Activated CD4-positive, CD25-positive, alpha-beta regulatory T cell (primary cell): Measurements from ENCODE around the gene IVD.

Experiments
- DNase-seq, 4 experiments: peaks; one replicate each; lab custom pipeline; 2025; lab: John Stamatoyannopoulos, UW

IVD gene

GRCh38 chr15:40414816-40415215 is 9.2 kb downstream of the IVD start:
- DNase-seq, result no peak

- no peak for DNase-seq
Measured at GRCh38 chr15:40415226-40415625, 9.6 kb downstream of the IVD start.

GRCh38 chr15:40416056-40416455 is 10.5 kb downstream of the IVD start:
- no peak for DNase-seq

- no peak for DNase-seq
Measured at GRCh38 chr15:40418126-40418525, 12.5 kb downstream of the IVD start.

- no peak for DNase-seq
Measured at GRCh38 chr15:40420071-40420713, 14.6 kb downstream of the IVD start.

GRCh38 chr15:40420793-40421192 is 15.2 kb downstream of the IVD start:
- no peak for DNase-seq

- DNase-seq, result peak; percentile 58 to 74 (median 64)
Measured at GRCh38 chr15:40421246-40422157, 15.9 kb downstream of the IVD start.

- no peak for DNase-seq
Measured at GRCh38 chr15:40424483-40425115, 19.0 kb downstream of the IVD start.

GRCh38 chr15:40425681-40426080 is 20.1 kb downstream of the IVD start:
- DNase-seq, result no peak

GRCh38 chr15:40427188-40427587 is 21.6 kb downstream of the IVD start:
- DNase-seq, result no peak

- DNase-seq, result no peak
Measured at GRCh38 chr15:40428185-40428584, 22.6 kb downstream of the IVD start.

- no peak for DNase-seq
Measured at GRCh38 chr15:40429068-40429710, 23.6 kb downstream of the IVD start.

- DNase-seq, result no peak
Measured at GRCh38 chr15:40430271-40430805, 24.7 kb downstream of the IVD start.

GRCh38 chr15:40435023-40435709 is 29.6 kb downstream of the IVD start:
- no peak for DNase-seq

- no peak for DNase-seq
Measured at GRCh38 chr15:40435710-40436089, 30.1 kb downstream of the IVD start.

- no peak for DNase-seq
Measured at GRCh38 chr15:40436116-40436891, 30.7 kb downstream of the IVD start.

- DNase-seq, result no peak
Measured at GRCh38 chr15:40436892-40437751, 31.5 kb downstream of the IVD start.

- DNase-seq, result no peak
Measured at GRCh38 chr15:40437752-40438687, 32.4 kb downstream of the IVD start.

- DNase-seq, result no peak
Measured at GRCh38 chr15:40438712-40439111, 33.1 kb downstream of the IVD start.
